NOMO-1 treated with dmso at 0.1 percent for 144 hours (cell line): Measurements from ENCODE around the gene SMC5.
A peak's percentile ranks its signal among the peaks of the same experiment; 100 is the strongest.
"Not testable (repeated sequence)": the region's sequence is repeated elsewhere in the genome, so short reads cannot be mapped to it uniquely, and the experiment has no call there.

Source experiments
- DNase-seq: peaks from one replicate; lab custom pipeline; 2025; ENCODE audit not compliant: unreplicated experiment; lab: John Stamatoyannopoulos, UW

The SMC5 gene

GRCh38 chr9:70355801-70356200 is 97.0 kb downstream of the SMC5 start:
- DNase-seq, result no peak

GRCh38 chr9:70362952-70363351 is 104.2 kb downstream of the SMC5 start:
- DNase-seq, result no peak

GRCh38 chr9:70363760-70364159 is 105.0 kb downstream of the SMC5 start:
- DNase-seq, result no peak

- no peak for DNase-seq
These were observed 108.6 kb downstream of the SMC5 start for GRCh38 chr9:70367305-70367930.

GRCh38 chr9:70374962-70375618 is 116.3 kb downstream of the SMC5 start:
- DNase-seq, result no peak

GRCh38 chr9:70382046-70382708 is 123.4 kb downstream of the SMC5 start:
- DNase-seq, result no peak

GRCh38 chr9:70382709-70383605 is 124.2 kb downstream of the SMC5 start:
- DNase-seq, result no peak

GRCh38 chr9:70385426-70385825 is 126.6 kb downstream of the SMC5 start:
- no peak for DNase-seq

- no peak for DNase-seq
These were observed 128.9 kb downstream of the SMC5 start for GRCh38 chr9:70387663-70388062.

- DNase-seq, result no peak
These were observed 130.4 kb downstream of the SMC5 start for GRCh38 chr9:70389188-70389587.

- DNase-seq, result no peak
These were observed 131.0 kb downstream of the SMC5 start for GRCh38 chr9:70389621-70390266.

GRCh38 chr9:70390933-70391341 is 132.2 kb downstream of the SMC5 start:
- no peak for DNase-seq

GRCh38 chr9:70392189-70392588 is 133.4 kb downstream of the SMC5 start:
- DNase-seq, result no peak

GRCh38 chr9:70392850-70393249 is 134.1 kb downstream of the SMC5 start:
- no peak for DNase-seq

- DNase-seq, result no peak
These were observed 136.9 kb downstream of the SMC5 start for GRCh38 chr9:70395652-70396051.

- DNase-seq, result peak; percentile 12
These were observed 139.4 kb downstream of the SMC5 start for GRCh38 chr9:70398145-70398556.

- no peak for DNase-seq
These were observed 140.4 kb downstream of the SMC5 start for GRCh38 chr9:70399141-70399540.

GRCh38 chr9:70400107-70400892 is 141.5 kb downstream of the SMC5 start:
- no peak for DNase-seq

GRCh38 chr9:70401241-70401640 is 142.5 kb downstream of the SMC5 start:
- DNase-seq, result not testable (repeated sequence)

- DNase-seq, result no peak
These were observed 143.4 kb downstream of the SMC5 start for GRCh38 chr9:70402213-70402612.
